Measurements from ENCODE around the gene CCDC136. TPM values are rescaled to one million over a fixed set of nuclear protein-coding genes. Genes with fewer than 3 reads are reported as not detected.

CCDC136 gene
- total RNA-seq, result 2.7 and 4.5 TPM in 2 replicates

- no peak for DNase-seq (ENCODE audit: low read depth, low spot score)
Observed at GRCh38 chr7:128791121-128791971, at the start of gene CCDC136. TSS of gene CCDC136 (plus strand) at chr7:128791968. CDS start at chr7:128792412, 444 bp downstream.

GRCh38 chr7:128742206-128742605 lies 49.6 kb upstream of the CCDC136 start:
- DNase-seq (ENCODE audit: low read depth, low spot score), result no peak

- DNase-seq (ENCODE audit: low read depth, low spot score), result no peak
Observed at GRCh38 chr7:128743112-128743772, 48.5 kb upstream of the CCDC136 start.

GRCh38 chr7:128744366-128744905 lies 47.3 kb upstream of the CCDC136 start:
- no peak for DNase-seq (ENCODE audit: low read depth, low spot score)

- DNase-seq (ENCODE audit: low read depth, low spot score), result no peak
Observed at GRCh38 chr7:128745706-128746105, 46.1 kb upstream of the CCDC136 start.

- no peak for DNase-seq (ENCODE audit: low read depth, low spot score)
Observed at GRCh38 chr7:128747327-128748079, 44.3 kb upstream of the CCDC136 start.

- DNase-seq (ENCODE audit: low read depth, low spot score), result no peak
Observed at GRCh38 chr7:128752251-128752650, 39.5 kb upstream of the CCDC136 start.

- no peak for DNase-seq (ENCODE audit: low read depth, low spot score)
Observed at GRCh38 chr7:128755075-128755818, 36.5 kb upstream of the CCDC136 start.

- DNase-seq (ENCODE audit: low read depth, low spot score), result no peak
Observed at GRCh38 chr7:128755819-128756476, 35.8 kb upstream of the CCDC136 start.

GRCh38 chr7:128757203-128757602 lies 34.6 kb upstream of the CCDC136 start:
- no peak for DNase-seq (ENCODE audit: low read depth, low spot score)

- no peak for DNase-seq (ENCODE audit: low read depth, low spot score)
Observed at GRCh38 chr7:128758553-128758952, 33.2 kb upstream of the CCDC136 start.

- DNase-seq (ENCODE audit: low read depth, low spot score), result no peak
Observed at GRCh38 chr7:128759242-128759641, 32.5 kb upstream of the CCDC136 start.

- no peak for DNase-seq (ENCODE audit: low read depth, low spot score)
Observed at GRCh38 chr7:128763541-128763940, 28.2 kb upstream of the CCDC136 start.

GRCh38 chr7:128767475-128768110 lies 24.2 kb upstream of the CCDC136 start:
- no peak for DNase-seq (ENCODE audit: low read depth, low spot score)

- no peak for DNase-seq (ENCODE audit: low read depth, low spot score)
Observed at GRCh38 chr7:128770233-128770632, 21.5 kb upstream of the CCDC136 start.

GRCh38 chr7:128773604-128774003 lies 18.2 kb upstream of the CCDC136 start:
- DNase-seq (ENCODE audit: low read depth, low spot score), result no peak

GRCh38 chr7:128774029-128774689 lies 17.6 kb upstream of the CCDC136 start:
- no peak for DNase-seq (ENCODE audit: low read depth, low spot score)

- no peak for DNase-seq (ENCODE audit: low read depth, low spot score)
Observed at GRCh38 chr7:128774921-128775320, 16.8 kb upstream of the CCDC136 start.

GRCh38 chr7:128775744-128776474 lies 15.9 kb upstream of the CCDC136 start, which contains the start of gene OPN1SW:
TSS of gene OPN1SW (minus strand) at chr7:128775794. CDS start at chr7:128775781, 13 bp downstream.
- DNase-seq (ENCODE audit: low read depth, low spot score), result no peak

Measured in pulmonary artery endothelial cell (primary cell).